ENCODE data around the gene UBALD2. TPM values are rescaled to one million over a fixed set of nuclear protein-coding genes. Genes with fewer than 3 reads are reported as not detected.

The UBALD2 gene
- total and polyA plus RNA-seq, 2 of the 4 experiments (the other 2 are of a cell fraction), result 0.90 to 12.1 TPM

DNA sequence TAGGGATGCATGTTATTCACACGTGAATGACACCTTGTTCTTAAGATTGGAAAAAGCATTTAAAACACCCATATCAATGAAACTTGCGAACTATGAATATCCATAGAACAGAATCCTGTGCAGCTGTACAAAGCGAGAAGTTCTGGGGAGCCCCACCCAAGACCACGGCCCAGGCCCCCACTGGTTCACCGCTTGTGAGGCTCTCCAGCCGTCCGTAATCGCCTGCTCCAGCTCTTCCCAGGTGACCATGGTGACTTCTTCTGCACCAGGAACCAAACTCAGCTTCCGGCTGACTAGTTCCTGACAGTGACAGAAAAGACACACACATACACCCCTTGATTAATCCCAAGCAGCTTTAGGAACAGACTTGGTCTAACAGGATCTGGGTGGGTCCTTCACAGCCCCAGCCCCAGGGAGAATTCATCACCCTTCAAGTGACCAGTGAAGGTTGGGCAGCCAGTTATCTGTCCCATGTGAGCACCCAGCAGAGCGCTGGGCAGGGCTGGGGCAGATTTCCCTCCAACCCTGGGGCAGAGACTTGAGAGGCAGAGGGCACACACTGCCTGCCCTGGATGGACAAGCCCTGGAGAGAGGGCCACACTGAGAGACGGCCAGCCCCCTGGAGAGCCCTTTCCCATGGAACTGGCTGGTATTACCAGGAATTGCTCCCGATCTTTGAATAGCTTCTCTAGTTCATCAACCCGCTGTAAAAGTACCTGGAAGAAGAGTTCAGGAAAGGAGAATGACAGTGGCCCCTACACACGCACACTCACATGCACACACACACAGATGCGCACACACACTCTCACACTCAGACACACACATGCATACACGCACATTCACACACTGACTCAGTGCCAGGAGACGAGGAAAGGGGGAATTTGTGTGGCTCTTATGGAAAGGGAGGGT, 39.3 kb downstream of the UBALD2 start:
- peak overlapping the region; percentile 65; the same call in 1 of the 2 replicates for H2AK5ac ChIP-seq (ENCODE audit: low read depth, low read length)
- H3K4me2 ChIP-seq (ENCODE audit: low read depth, low read length), result no peak overlapping the region
- no peak overlapping the region for H2BK120ac ChIP-seq (ENCODE audit: low read depth, low read length)
- DNase-seq (no peak), ATAC-seq (ENCODE audit: low read depth) (no peak)
- H3K27me3 ChIP-seq (ENCODE audit: control insufficient read depth, insufficient read depth, low read length), result no peaks in the 10 kb centered on the region
- 0 out of 4 replicates have a peak, but pooled peaks cover 0 to under 1% of the 10 kb centered on the region in 2 experiments for H3K79me1 ChIP-seq (ENCODE audit: low read depth in 1 of 2, low read length in 2 of 2)
- H3K27ac ChIP-seq (ENCODE audit: insufficient read depth, low read length), result no peak overlapping the region
- dilution Hi-C loops (cut with HindIII; ENCODE audit: low sequenced_read_pairs, unreplicated experiment), result no loop called here
- no peak overlapping the region for H3K4me3 ChIP-seq (ENCODE audit: insufficient read depth, low read depth, low read length)
- no peak overlapping the region for H3K18ac ChIP-seq (ENCODE audit: low read depth, low read length)
- ChIA-PET CTCF (interaction anchor here (1.0 to 2.1 kb wide), 3 partner anchors 69 to 93 kb away, joined by 4 to 9 read pairs (median 4); no protein-coding TSS in a partner anchor), POLR2A (ENCODE audit: unreplicated experiment) (no interaction called here)
- H2BK20ac ChIP-seq (ENCODE audit: low read depth, low read length), result no peak overlapping the region
- no peaks in the 10 kb centered on the region for H3K9me1 ChIP-seq (ENCODE audit: insufficient read depth, low read length)
- H3K36me3 ChIP-seq (ENCODE audit: control insufficient read depth, insufficient read depth, low read length), result peaks cover 9% of the 10 kb centered on the region
- no peak overlapping the region for H4K91ac ChIP-seq (ENCODE audit: insufficient read depth, low read depth, low read length)
- no TSS peak for BruUV-seq (replicated peaks)
- H3K4ac ChIP-seq (ENCODE audit: low read depth, low read length), result no peak overlapping the region
- H4K20me1 ChIP-seq (ENCODE audit: insufficient read depth, low read length), result no peaks in the 10 kb centered on the region
- no peaks in the 10 kb centered on the region for H3K4me1 ChIP-seq (ENCODE audit: control insufficient read depth, insufficient read depth, low read length)
- H3K56ac ChIP-seq (ENCODE audit: extremely low read depth, insufficient read depth, low read length), result no peak overlapping the region
- no peaks in the 10 kb centered on the region for H3K9me3 ChIP-seq (ENCODE audit: control insufficient read depth, insufficient read depth, low read length)
- H3K9ac ChIP-seq (ENCODE audit: low read depth, low read length), result no peak overlapping the region
- H2BK5ac ChIP-seq (ENCODE audit: low read depth, low read length, poor library complexity, severe bottlenecking), result no peak overlapping the region
- in situ Hi-C loops (cut with MboI; ENCODE audit: low sequenced_read_pairs), result loop anchor here (5.0 to 10.0 kb wide), 2 partner anchors 93 to 200 kb away; partner anchors contain the start of gene RHBDF2
- H2AFZ ChIP-seq (replicated peaks; ENCODE audit: low read length, poor library complexity), result no peak overlapping the region
- H4K5ac ChIP-seq (ENCODE audit: low read depth, low read length), result no peak overlapping the region
- H2BK15ac ChIP-seq (ENCODE audit: low read depth, low read length), result no peak overlapping the region
- H3K14ac ChIP-seq (replicated peaks; ENCODE audit: low read depth, low read length), result no peak overlapping the region
- peak overlapping the region; percentile 37 for H2AK9ac ChIP-seq (replicated peaks; ENCODE audit: low read depth, low read length, poor library complexity)
- intact Hi-C loops (cut with micrococcal nuclease), result no loop called here
- no peak overlapping the region for H4K8ac ChIP-seq (ENCODE audit: low read depth in 2 of 2, low read length in 2 of 2)
- no peak overlapping the region for H3K23ac ChIP-seq (ENCODE audit: low read depth, low read length)
- 100% methylated on average over 7 of the region's 17 CpGs; no CpG with 5 or more reads in 1 of the 2 experiments for WGBS, 2 experiments (ENCODE audit: extremely low coverage in 2 of 2, insufficient read length in 1 of 2)
- TF ChIP-seq CHD1 (IDR thresholded peaks at IDR 0.05; ENCODE audit: low read depth, low read length) (no peak), RFX5 (IDR thresholded peaks at IDR 0.05; ENCODE audit: low read depth, low read length) (no peak), BHLHE40 (IDR thresholded peaks at IDR 0.05; ENCODE audit: low read depth, low read length) (no peak), CEBPB (IDR thresholded peaks at IDR 0.05; ENCODE audit: low read depth, low read length) (no peak), CTCF (conservative IDR thresholded peaks at IDR 0.05; ENCODE audit: low read depth, low read length) (no peak), RAD21 (IDR thresholded peaks at IDR 0.05; ENCODE audit: low read length) (no peak), FOS (IDR thresholded peaks at IDR 0.05; ENCODE audit: low read depth, low read length) (no peak), SMC3 (IDR thresholded peaks at IDR 0.05; ENCODE audit: low read depth, low read length) (no peak), POLR2A (IDR thresholded peaks at IDR 0.05; ENCODE audit: low read depth, low read length) (no peak), MAZ (IDR thresholded peaks at IDR 0.05; ENCODE audit: borderline replicate concordance, low read depth, low read length) (no peak), NFE2L2 (IDR thresholded peaks at IDR 0.05; ENCODE audit: low read depth, low read length) (no peak), MAFK (IDR thresholded peaks at IDR 0.05; ENCODE audit: low read depth, low read length) (no peak), MXI1 (IDR thresholded peaks at IDR 0.05; ENCODE audit: borderline replicate concordance, low read depth, low read length) (no peak)
- TF ChIP-seq, protein P1, sequence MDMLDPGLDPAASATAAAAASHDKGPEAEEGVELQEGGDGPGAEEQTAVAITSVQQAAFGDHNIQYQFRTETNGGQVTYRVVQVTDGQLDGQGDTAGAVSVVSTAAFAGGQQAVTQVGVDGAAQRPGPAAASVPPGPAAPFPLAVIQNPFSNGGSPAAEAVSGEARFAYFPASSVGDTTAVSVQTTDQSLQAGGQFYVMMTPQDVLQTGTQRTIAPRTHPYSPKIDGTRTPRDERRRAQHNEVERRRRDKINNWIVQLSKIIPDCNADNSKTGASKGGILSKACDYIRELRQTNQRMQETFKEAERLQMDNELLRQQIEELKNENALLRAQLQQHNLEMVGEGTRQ (IDR thresholded peaks at IDR 0.05; ENCODE audit: low read depth, low read length), result no peak

Measured in IMR-90 (cell line).